A549 (cell line): ENCODE results near the gene RASGEF1C. TPM values are rescaled to one million over a fixed set of nuclear protein-coding genes. Genes with fewer than 3 reads are reported as not detected.

Source experiments
- ATAC-seq, 2 experiments: fragments of 200-7000 bp in 1 of 2; fragments of >200 bp in 1 of 2; cut with Nextera tagmentation in 1 of 2; cut with Tn5 transposase in 1 of 2; 3 replicates each; pipeline versions ENCODE4 v1.8.0 to v1.9.1; 2018 to 2020; ENCODE audit warnings: mild to moderate bottlenecking in 1 of 2, moderate library complexity in 1 of 2
- CTCF ChIA-PET: fragments of 300-600 bp; sonication (Branson Sonifier 250); formaldehyde crosslinking; extraction: SDS; loops from one replicate; lab custom pipeline; 2021; ENCODE audit warnings: antibody characterized with exemption, inconsistent platforms; lab: Yijun Ruan, JAX
- POLR2A ChIA-PET: fragments of 350-600 bp; formaldehyde crosslinking; extraction: SDS; loops from one replicate; lab custom pipeline; 2021; ENCODE audit warnings: antibody characterized with exemption, inconsistent platforms; lab: Yijun Ruan, JAX
- DNase-seq, 2 experiments: peaks; one replicate each; pipeline versions ENCODE4 v3.0.0 to v3.0.0-alpha.2; 2011 to 2016; ENCODE audit warnings: low read depth in 1 of 2, low spot score in 1 of 2
- FAIRE-seq: peaks from 2 replicates; lab custom pipeline; 2011; peaks lifted over from hg19 to GRCh38; lab: Jason Lieb, UNC
- H3K27ac ChIP-seq, 2 experiments: fragments of >200 bp; sonication (Bioruptor Twin); formaldehyde crosslinking; 3 replicates each; pipeline ENCODE4 v1.5.1; 2016 to 2017
- H3K4me1 ChIP-seq: fragments of >200 bp; sonication (Bioruptor Twin); formaldehyde crosslinking; 3 replicates; pipeline ENCODE4 v1.6.1; 2016
- H3K4me2 ChIP-seq: fragments of >200 bp; sonication (Bioruptor Twin); formaldehyde crosslinking; 3 replicates; pipeline ENCODE4 v1.6.1; 2016
- H3K4me3 ChIP-seq: fragments of >200 bp; sonication (Bioruptor Twin); formaldehyde crosslinking; 3 replicates; pipeline ENCODE4 v1.5.1; 2016
- H3K9me3 ChIP-seq: fragments of >200 bp; sonication (Bioruptor Twin); formaldehyde crosslinking; 3 replicates; pipeline ENCODE4 v1.6.1; 2016
- BHLHE40 ChIP-seq: IDR thresholded peaks from 2 replicates; pipeline ENCODE4 v1.6.1; 2012; ENCODE audit warnings: low read depth, low read length, inconsistent platforms
- CEBPB ChIP-seq, 2 experiments: fragments of >200 bp in 1 of 2; sonication (Bioruptor Twin) in 1 of 2; formaldehyde crosslinking in 1 of 2; IDR thresholded peaks; 2 replicates each; pipeline ENCODE4 v1.6.1; 2012 to 2016
- CHD4 ChIP-seq: fragments of 200-600 bp; sonication (generic); IDR thresholded peaks from 2 replicates; pipeline ENCODE4 v1.6.1; 2016; ENCODE audit warnings: antibody characterized with exemption, mild to moderate bottlenecking, borderline replicate concordance
- CTCF ChIP-seq: fragments of >200 bp; sonication (Bioruptor Twin); formaldehyde crosslinking; IDR thresholded peaks from 3 replicates; pipeline ENCODE4 v1.5.1; 2016
- ELK1 ChIP-seq: fragments of 150-350 bp; IDR thresholded peaks from 2 replicates; pipeline ENCODE4 v1.6.1; 2014; ENCODE audit warnings: low read depth, mild to moderate bottlenecking, low read length
- FOSB ChIP-seq: fragments of 250-450 bp; sonication (Bioruptor Pico); IDR thresholded peaks from 2 replicates; pipeline ENCODE4 v1.5.0; 2020; ENCODE audit warnings: mild to moderate bottlenecking, moderate library complexity
- HOXA7 ChIP-seq: fragments of 250-450 bp; sonication (Bioruptor Pico); IDR thresholded peaks from 2 replicates; pipeline ENCODE4 v1.5.0; 2020; ENCODE audit warnings: mild to moderate bottlenecking, moderate library complexity
- HOXB13 ChIP-seq: fragments of 250-450 bp; sonication (Bioruptor Pico); IDR thresholded peaks from 2 replicates; pipeline ENCODE4 v1.5.0; 2020; ENCODE audit warnings: low read depth, mild to moderate bottlenecking, moderate library complexity
- JUN ChIP-seq, 2 experiments: fragments of >200 bp; sonication (Bioruptor Twin); formaldehyde crosslinking; IDR thresholded peaks; 2 replicates in 1 of 2; 3 replicates in 1 of 2; pipeline ENCODE4 v1.6.1; 2016 to 2017
- KDM5A ChIP-seq: fragments of 200-600 bp; sonication (generic); IDR thresholded peaks from 2 replicates; pipeline ENCODE4 v1.6.1; 2016; ENCODE audit warnings: antibody characterized with exemption, mild to moderate bottlenecking
- MAFK ChIP-seq: fragments of 450-650 bp; IDR thresholded peaks from 2 replicates; pipeline ENCODE4 v1.6.1; 2014; ENCODE audit not compliant: partially characterized antibody
- RAD21 ChIP-seq, 2 experiments: fragments of >200 bp in 1 of 2; sonication (Bioruptor Twin) in 1 of 2; formaldehyde crosslinking in 1 of 2; IDR thresholded peaks in 1 of 2; conservative IDR thresholded peaks in 1 of 2; 2 replicates in 1 of 2; 3 replicates in 1 of 2; pipeline ENCODE4 v1.6.1; 2012 to 2018; ENCODE audit warnings: inconsistent platforms in 1 of 2
- RFX5 ChIP-seq: fragments of 450-650 bp; IDR thresholded peaks from 2 replicates; pipeline ENCODE4 v1.7.1; 2014; ENCODE audit warnings: antibody characterized with exemption, mild to moderate bottlenecking, moderate library complexity
- SMC3 ChIP-seq: fragments of >200 bp; sonication (Bioruptor Twin); formaldehyde crosslinking; IDR thresholded peaks from 3 replicates; pipeline ENCODE4 v1.6.1; 2018; ENCODE audit warnings: inconsistent platforms
- TFCP2L1 ChIP-seq: fragments of 250-450 bp; sonication (Bioruptor Pico); IDR thresholded peaks from 2 replicates; pipeline ENCODE4 v1.5.0; 2021; ENCODE audit warnings: mild to moderate bottlenecking
- ZFP36 ChIP-seq: fragments of 450-650 bp; IDR thresholded peaks from 2 replicates; pipeline ENCODE4 v1.6.1; 2014; ENCODE audit warnings: borderline replicate concordance; ENCODE audit not compliant: partially characterized antibody
- WGBS: methylation state at CpG from one replicate; pipeline ENCODE4 v1.1.6; 2017; ENCODE audit errors: missing lambda C conversion rate; 5-methylcytosine and 5-hydroxymethylcytosine counted together
- polyA plus RNA-seq, 4 experiments: library from polyadenylated mRNA; depleted of rRNA in 3 of 4; stranded (reverse); fragments of >200 nt; fragmentation: RNase III in 1 of 4; extraction: RNeasy Plus Mini Kit Qiagen cat#74134 plus additional on column Dnase treatment in 1 of 4; gene quantifications; 2 replicates in 3 of 4; 3 replicates in 1 of 4; pipeline ENCODE4 v1.2.3, GENCODE V29; 2011 to 2017
- TF ChIP-seq, protein P1 (sequence below): fragments of 200-600 bp; sonication (generic); IDR thresholded peaks from 2 replicates; pipeline ENCODE4 v1.6.1; 2016; ENCODE audit warnings: antibody characterized with exemption, mild to moderate bottlenecking, moderate library complexity

RASGEF1C gene
- polyA plus RNA-seq, 2 of the 4 experiments (the other 2 are of a cell fraction), result 0.12 TPM; not detected in 1

DNA sequence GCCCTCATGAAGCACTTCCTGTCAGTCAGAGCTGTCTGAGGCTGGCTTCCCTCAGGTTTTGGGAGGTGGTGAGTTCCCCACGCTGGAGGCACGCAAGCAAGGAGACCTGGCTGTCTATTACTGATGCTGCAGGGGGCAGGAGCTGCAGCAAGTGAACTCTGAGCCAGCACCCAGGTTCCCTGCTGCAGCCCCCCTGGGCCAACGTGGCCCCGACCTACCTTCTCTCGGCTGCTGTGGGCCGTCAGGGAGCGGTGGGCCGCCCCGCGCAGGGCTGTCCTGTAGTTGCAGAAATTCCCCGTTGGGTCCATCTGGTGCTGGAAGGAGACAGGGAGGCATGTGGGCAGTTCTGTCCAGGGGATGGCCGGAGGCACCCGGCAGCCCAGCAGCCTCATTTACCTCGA lies 90.6 kb downstream of the RASGEF1C start:
- DNase-seq (no peak), FAIRE-seq (no peak)
- 82% methylated on average over 14 of the region's 14 CpGs for WGBS

GRCh38 chr5:180117000-180117725 lies 91.8 kb downstream of the RASGEF1C start:
- WGBS, result 42% methylated on average over 13 of the region's 14 CpGs
- FAIRE-seq (no peak), DNase-seq (peak; percentile 40 to 67)

More for the DNA sequence above, 90.6 kb downstream of the RASGEF1C start:
- ATAC-seq, result no peak
- no peak overlapping the region for H3K27ac ChIP-seq
- no peaks in the 10 kb centered on the region for H3K9me3 ChIP-seq
- TF ChIP-seq CTCF (no peak), TFCP2L1 (CRISPR knock-in tag) (no peak), HOXB13 (CRISPR knock-in tag) (no peak)
- H3K4me2 ChIP-seq, result no peak overlapping the region
- POLR2A ChIA-PET, result no interaction called here
- H3K4me3 ChIP-seq, result no peak overlapping the region
- CTCF ChIA-PET, result no interaction called here
- no peaks in the 10 kb centered on the region for H3K4me1 ChIP-seq

DNA sequence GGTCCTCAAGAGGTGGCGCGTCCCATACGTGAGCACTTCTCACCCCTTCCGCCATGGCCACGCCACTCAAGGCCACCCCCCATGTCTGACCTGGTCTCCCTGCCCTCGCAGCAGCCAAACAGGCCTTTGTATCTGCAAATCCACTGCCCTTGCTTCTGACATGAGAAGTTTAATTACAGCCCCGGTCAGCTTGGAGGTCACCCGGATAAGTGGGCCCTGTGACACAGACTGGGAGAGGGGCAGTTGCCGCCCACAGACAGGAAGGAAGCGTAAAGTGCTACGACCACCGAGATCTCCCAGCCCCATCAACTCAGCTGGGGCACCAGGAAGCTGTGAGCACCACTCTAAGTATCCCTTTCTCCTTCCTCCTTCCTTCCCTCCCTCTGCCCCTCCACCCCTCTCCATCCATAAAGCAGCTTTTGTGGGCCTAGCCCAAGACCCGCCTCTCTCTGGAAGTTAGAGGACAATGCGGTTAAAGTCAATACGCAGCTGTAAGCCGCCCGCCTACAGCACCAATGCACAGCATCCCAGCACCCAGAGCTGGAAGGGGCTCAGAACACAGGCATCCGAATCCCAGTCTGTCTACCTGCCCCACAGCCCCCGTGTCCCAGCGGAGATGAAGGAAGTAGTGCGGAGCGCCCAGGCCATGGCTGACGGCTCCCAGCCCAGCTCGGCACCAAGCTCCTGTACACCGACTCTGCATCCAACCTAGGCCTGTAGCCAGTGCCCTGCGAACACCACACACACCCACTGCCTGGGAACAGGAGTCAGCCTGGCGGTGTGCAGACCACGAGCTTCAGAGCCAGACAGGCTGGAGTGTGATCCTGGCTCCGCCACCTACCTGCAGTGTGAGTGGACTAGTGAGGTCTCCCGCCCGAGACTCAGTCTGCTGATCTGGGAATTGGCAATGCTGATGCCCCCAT lies 92.7 kb downstream of the RASGEF1C start:
- ATAC-seq (peak in 1 of 2 experiments; percentile 40; a peak in 3 of 6 replicates), FAIRE-seq (no peak), DNase-seq (no peak)
- H3K27ac ChIP-seq, result no peak overlapping the region
- no peaks in the 10 kb centered on the region for H3K9me3 ChIP-seq
- WGBS, result 85% methylated on average over 27 of the region's 31 CpGs
- H3K4me1 ChIP-seq, result no peaks in the 10 kb centered on the region
- ChIA-PET POLR2A (no interaction called here), CTCF (interaction anchor here (0.7 to 2.2 kb wide), 10 partner anchors 8 to 604 kb away, joined by 3 to 12 read pairs (median 4); no protein-coding TSS in a partner anchor)
- H3K4me3 ChIP-seq, result no peak overlapping the region
- H3K4me2 ChIP-seq, result no peak overlapping the region
- no peak for TF ChIP-seq ELK1
- no peak for TF ChIP-seq KDM5A
- no peak for TF ChIP-seq BHLHE40
- no peak for TF ChIP-seq FOSB (CRISPR knock-in tag)
- no peak for TF ChIP-seq MAFK
- TF ChIP-seq, protein P1, sequence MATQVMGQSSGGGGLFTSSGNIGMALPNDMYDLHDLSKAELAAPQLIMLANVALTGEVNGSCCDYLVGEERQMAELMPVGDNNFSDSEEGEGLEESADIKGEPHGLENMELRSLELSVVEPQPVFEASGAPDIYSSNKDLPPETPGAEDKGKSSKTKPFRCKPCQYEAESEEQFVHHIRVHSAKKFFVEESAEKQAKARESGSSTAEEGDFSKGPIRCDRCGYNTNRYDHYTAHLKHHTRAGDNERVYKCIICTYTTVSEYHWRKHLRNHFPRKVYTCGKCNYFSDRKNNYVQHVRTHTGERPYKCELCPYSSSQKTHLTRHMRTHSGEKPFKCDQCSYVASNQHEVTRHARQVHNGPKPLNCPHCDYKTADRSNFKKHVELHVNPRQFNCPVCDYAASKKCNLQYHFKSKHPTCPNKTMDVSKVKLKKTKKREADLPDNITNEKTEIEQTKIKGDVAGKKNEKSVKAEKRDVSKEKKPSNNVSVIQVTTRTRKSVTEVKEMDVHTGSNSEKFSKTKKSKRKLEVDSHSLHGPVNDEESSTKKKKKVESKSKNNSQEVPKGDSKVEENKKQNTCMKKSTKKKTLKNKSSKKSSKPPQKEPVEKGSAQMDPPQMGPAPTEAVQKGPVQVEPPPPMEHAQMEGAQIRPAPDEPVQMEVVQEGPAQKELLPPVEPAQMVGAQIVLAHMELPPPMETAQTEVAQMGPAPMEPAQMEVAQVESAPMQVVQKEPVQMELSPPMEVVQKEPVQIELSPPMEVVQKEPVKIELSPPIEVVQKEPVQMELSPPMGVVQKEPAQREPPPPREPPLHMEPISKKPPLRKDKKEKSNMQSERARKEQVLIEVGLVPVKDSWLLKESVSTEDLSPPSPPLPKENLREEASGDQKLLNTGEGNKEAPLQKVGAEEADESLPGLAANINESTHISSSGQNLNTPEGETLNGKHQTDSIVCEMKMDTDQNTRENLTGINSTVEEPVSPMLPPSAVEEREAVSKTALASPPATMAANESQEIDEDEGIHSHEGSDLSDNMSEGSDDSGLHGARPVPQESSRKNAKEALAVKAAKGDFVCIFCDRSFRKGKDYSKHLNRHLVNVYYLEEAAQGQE, result no peak
- no peak for TF ChIP-seq ZFP36
- no peak for TF ChIP-seq HOXA7 (CRISPR knock-in tag)
- no peak for TF ChIP-seq CEBPB (IDR thresholded peaks at IDR 0.05)
- no peak for TF ChIP-seq RFX5
- TF ChIP-seq JUN (IDR thresholded peaks at IDR 0.05), result no peak

More at GRCh38 chr5:180117000-180117725, 91.8 kb downstream of the RASGEF1C start:
- Histone ChIP-seq H3K9me3 (no peaks in the 10 kb centered on the region), H3K27ac (no peak overlapping the region), H3K4me3 (no peak overlapping the region), H3K4me2 (no peak overlapping the region), H3K4me1 (no peaks in the 10 kb centered on the region)
- ChIA-PET POLR2A (no interaction called here), CTCF (interaction anchor here (0.7 to 2.2 kb wide), 11 partner anchors 9 to 604 kb away, joined by 3 to 12 read pairs (median 4); no protein-coding TSS in a partner anchor)
- peak; percentile 47 for TF ChIP-seq CTCF
- no peak for TF ChIP-seq CHD4
- TF ChIP-seq SMC3, result peak; percentile 38; the same call in 2 of the 3 replicates
- TF ChIP-seq RAD21 (conservative IDR thresholded peaks at IDR 0.05 in 1 of 2, IDR thresholded peaks at IDR 0.05 in 1 of 2), result peak; percentile 34 to 39; a peak in 3 of 5 replicates
- peak; percentile 81 to 91 for ATAC-seq
